Neutrophil (primary cell): ENCODE data around the gene CEPT1.

Source experiments
- H3K27ac ChIP-seq: fragments of 200-600 bp; sonication (generic); 2 replicates; pipeline ENCODE4 v1.5.1; 2016; ENCODE audit warnings: mild to moderate bottlenecking, moderate library complexity
- H3K27me3 ChIP-seq: fragments of 200-600 bp; sonication (generic); 2 replicates; pipeline ENCODE4 v1.6.0; 2016; ENCODE audit warnings: mild to moderate bottlenecking
- H3K36me3 ChIP-seq: fragments of 200-600 bp; sonication (generic); 2 replicates; pipeline ENCODE4 v1.5.1; 2017
- H3K4me1 ChIP-seq, 2 experiments: fragments of 200-600 bp in 1 of 2; sonication (generic) in 1 of 2; 1 replicate in 1 of 2; 2 replicates in 1 of 2; pipeline versions ENCODE4 v1.5.1 to v1.6.1; 2013 to 2016; ENCODE audit warnings: low read depth in 1 of 2, low read length in 1 of 2, mild to moderate bottlenecking in 1 of 2, moderate library complexity in 1 of 2; ENCODE audit not compliant: control insufficient read depth in 1 of 2, insufficient read depth in 1 of 2
- H3K4me3 ChIP-seq, 2 experiments: fragments of 200-600 bp in 1 of 2; sonication (generic) in 1 of 2; 1 replicate in 1 of 2; 2 replicates in 1 of 2; pipeline ENCODE4 v1.5.1; 2013 to 2016; ENCODE audit warnings: low read depth in 1 of 2, low read length in 1 of 2, mild to moderate bottlenecking in 1 of 2, moderate library complexity in 1 of 2
- H3K9me3 ChIP-seq: fragments of 200-600 bp; sonication (generic); 2 replicates; pipeline ENCODE4 v1.5.1; 2016
- TF ChIP-seq, protein P1 (sequence below): fragments of 200-600 bp; sonication (generic); IDR thresholded peaks from 2 replicates; pipeline ENCODE4 v1.5.1; 2016; ENCODE audit warnings: antibody characterized with exemption

The CEPT1 gene

DNA sequence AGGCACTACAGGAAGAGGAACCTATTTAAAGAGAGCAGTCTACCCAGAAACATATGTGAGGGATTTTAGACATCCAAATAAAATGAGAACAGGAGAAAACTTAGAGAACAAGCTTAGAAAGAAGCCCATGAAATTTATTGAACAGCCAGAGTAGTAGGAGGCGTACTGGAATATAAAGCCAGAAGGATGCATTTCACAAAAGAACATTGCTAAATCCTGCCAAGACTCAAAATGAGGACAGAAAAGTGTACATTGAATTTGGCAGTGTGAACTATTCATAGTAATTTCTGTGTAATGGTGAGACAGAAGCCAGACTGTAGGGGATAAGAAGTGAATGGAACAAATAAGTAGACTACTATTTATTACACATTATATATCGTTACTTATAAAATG lies 22.5 kb downstream of the CEPT1 start:
- no peaks in the 10 kb centered on the region for H3K27me3 ChIP-seq
- H3K36me3 ChIP-seq: peaks cover 40% of the 10 kb centered on the region
- H3K27ac ChIP-seq: no peak overlapping the region
- H3K4me3 ChIP-seq: no peak overlapping the region
- H3K9me3 ChIP-seq: no peaks in the 10 kb centered on the region
- TF ChIP-seq, protein P1, sequence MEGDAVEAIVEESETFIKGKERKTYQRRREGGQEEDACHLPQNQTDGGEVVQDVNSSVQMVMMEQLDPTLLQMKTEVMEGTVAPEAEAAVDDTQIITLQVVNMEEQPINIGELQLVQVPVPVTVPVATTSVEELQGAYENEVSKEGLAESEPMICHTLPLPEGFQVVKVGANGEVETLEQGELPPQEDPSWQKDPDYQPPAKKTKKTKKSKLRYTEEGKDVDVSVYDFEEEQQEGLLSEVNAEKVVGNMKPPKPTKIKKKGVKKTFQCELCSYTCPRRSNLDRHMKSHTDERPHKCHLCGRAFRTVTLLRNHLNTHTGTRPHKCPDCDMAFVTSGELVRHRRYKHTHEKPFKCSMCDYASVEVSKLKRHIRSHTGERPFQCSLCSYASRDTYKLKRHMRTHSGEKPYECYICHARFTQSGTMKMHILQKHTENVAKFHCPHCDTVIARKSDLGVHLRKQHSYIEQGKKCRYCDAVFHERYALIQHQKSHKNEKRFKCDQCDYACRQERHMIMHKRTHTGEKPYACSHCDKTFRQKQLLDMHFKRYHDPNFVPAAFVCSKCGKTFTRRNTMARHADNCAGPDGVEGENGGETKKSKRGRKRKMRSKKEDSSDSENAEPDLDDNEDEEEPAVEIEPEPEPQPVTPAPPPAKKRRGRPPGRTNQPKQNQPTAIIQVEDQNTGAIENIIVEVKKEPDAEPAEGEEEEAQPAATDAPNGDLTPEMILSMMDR: no peak
- H3K4me1 ChIP-seq: no peaks in the 10 kb centered on the region

DNA sequence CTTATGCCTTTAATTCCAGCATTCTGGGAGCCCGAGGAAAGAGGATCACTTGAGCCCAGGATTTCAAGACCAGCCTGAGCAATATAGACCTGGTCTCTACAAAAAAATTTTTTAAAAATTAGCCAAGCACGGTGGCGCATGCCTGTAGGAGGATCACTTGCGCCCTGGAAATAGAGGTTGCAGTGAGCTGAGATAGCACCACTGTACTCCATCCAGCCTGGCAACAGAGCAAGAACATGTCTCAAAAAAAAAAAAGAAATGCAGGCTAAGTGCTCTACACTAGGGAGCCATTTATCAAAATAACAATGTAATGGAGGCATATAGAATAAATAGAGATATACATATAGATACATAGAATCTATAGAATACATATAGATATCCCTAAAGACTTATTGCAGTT lies 23.3 kb downstream of the CEPT1 start:
- Histone ChIP-seq H3K9me3 (no peaks in the 10 kb centered on the region), H3K4me3 (no peak overlapping the region), H3K27ac (no peak overlapping the region), H3K4me1 (no peaks in the 10 kb centered on the region), H3K27me3 (no peaks in the 10 kb centered on the region), H3K36me3 (peaks cover 34% of the 10 kb centered on the region)
- TF ChIP-seq, protein P1: no peak

DNA sequence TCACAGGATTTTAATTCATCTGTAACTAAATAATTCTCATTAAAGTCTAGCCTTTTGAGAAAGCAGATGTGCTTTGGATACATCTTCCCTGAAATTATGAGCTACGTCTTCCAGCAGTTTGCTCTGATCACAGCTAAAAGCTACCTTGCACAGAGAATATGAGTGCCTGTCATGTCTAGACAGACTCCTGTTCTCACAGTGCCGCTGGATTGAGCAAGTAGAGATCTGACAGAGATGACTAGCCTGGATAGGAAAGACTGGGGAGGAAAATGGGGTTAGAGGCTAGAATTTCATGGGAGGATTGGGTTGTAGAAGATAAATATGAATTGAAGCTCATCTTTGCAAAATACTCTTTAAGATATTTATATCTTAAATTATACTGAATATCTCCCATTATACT lies 24.1 kb downstream of the CEPT1 start:
- Histone ChIP-seq H3K4me1 (no peaks in the 10 kb centered on the region), H3K9me3 (no peaks in the 10 kb centered on the region), H3K36me3 (peaks cover 40% of the 10 kb centered on the region), H3K27ac (no peak overlapping the region), H3K27me3 (no peaks in the 10 kb centered on the region), H3K4me3 (no peak overlapping the region)
- TF ChIP-seq, protein P1: no peak

DNA sequence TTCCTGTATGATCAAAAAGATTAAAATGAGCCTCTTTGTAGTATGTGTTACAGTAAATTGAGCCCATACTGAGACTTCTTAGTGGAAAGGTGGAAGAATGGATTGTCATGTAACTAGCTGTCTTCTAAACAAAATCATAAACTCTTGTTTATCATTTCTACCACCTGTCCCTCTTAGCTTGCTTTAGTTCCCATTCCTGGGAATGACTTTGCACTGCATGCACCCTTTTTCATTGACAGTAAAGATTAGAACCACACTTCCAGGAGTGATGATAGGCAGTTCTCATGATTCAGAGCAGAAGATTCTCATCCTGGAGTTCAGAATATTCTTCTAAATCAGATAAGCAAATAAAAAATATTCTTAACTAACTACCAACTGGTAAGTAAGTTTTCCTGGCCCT lies 32.4 kb downstream of the CEPT1 start:
- no peaks in the 10 kb centered on the region for H3K27me3 ChIP-seq
- H3K4me1 ChIP-seq: no peaks in the 10 kb centered on the region
- no peaks in the 10 kb centered on the region for H3K9me3 ChIP-seq
- no peak overlapping the region for H3K27ac ChIP-seq
- H3K4me3 ChIP-seq: no peak overlapping the region
- TF ChIP-seq, protein P1: no peak
- peaks cover 72% of the 10 kb centered on the region for H3K36me3 ChIP-seq

DNA sequence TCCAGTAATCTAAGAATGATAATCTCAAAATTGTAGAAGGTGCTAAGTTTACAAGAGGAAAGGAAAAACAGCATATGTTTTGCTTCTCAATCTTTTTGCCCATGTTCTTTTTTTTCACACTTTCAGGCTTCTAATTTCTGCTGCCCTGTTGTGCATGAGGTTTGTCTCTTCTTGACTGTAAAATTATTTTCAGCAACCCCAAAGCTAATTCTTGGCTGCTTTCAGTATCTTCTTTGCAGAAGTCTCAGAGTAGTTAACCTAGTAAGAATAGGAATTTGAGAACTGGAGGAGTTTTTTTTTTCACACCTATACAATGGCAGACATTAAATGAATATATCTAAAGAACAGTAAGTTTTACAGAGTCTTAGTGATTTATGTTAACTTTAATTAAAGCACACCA lies 34.0 kb downstream of the CEPT1 start:
- H3K9me3 ChIP-seq: no peaks in the 10 kb centered on the region
- peaks cover 69% of the 10 kb centered on the region for H3K36me3 ChIP-seq
- no peak overlapping the region for H3K4me3 ChIP-seq
- no peak overlapping the region for H3K27ac ChIP-seq
- H3K4me1 ChIP-seq: no peaks in the 10 kb centered on the region
- no peaks in the 10 kb centered on the region for H3K27me3 ChIP-seq
- TF ChIP-seq, protein P1: no peak

DNA sequence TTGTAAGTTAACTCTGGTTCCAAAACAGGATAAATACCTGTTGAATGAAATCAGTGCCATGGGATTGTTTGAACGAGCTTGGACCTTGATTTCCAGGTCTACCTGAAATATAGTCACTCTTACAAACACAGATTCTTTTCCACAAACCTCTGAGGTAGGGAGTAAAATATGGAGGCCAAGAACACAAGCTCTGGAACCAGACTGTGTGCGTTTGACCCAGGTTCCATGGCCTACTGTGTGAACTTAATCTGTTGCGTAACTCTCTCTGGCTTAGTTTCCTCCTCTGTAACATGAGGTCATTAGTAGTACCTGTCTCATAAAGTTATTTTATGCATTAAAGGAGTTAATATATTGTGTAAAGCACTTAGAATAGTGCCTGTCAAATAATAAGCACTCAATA lies 35.3 kb downstream of the CEPT1 start:
- no peak overlapping the region for H3K4me3 ChIP-seq
- no peaks in the 10 kb centered on the region for H3K27me3 ChIP-seq
- TF ChIP-seq, protein P1: no peak
- H3K9me3 ChIP-seq: no peaks in the 10 kb centered on the region
- no peaks in the 10 kb centered on the region for H3K4me1 ChIP-seq
- H3K36me3 ChIP-seq: peaks cover 67% of the 10 kb centered on the region
- no peak overlapping the region for H3K27ac ChIP-seq
